Tongue (tissue), 2 donors: ENCODE measurements around the gene YY1. TPM values are rescaled to one million over a fixed set of nuclear protein-coding genes. Genes with fewer than 3 reads are reported as not detected.
"Not testable (repeated sequence)": the region's sequence is repeated elsewhere in the genome, so short reads cannot be mapped to it uniquely, and the experiment has no call there.

ENCODE experiments used
- DNase-seq: peaks from one replicate; pipeline ENCODE4 v3.0.0-alpha.2; 2015
- total RNA-seq: library from RNA; depleted of rRNA; stranded (reverse); fragments of >200 nt; gene quantifications from one replicate; pipeline ENCODE4 v1.2.3, GENCODE V29; 2014

The YY1 gene
- total RNA-seq, 1 donor from 2014 or later = 57.2 TPM

- DNase-seq = not testable (repeated sequence)
Measured at GRCh38 chr14:100296729-100297128, 57.8 kb downstream of the YY1 start.

DNA sequence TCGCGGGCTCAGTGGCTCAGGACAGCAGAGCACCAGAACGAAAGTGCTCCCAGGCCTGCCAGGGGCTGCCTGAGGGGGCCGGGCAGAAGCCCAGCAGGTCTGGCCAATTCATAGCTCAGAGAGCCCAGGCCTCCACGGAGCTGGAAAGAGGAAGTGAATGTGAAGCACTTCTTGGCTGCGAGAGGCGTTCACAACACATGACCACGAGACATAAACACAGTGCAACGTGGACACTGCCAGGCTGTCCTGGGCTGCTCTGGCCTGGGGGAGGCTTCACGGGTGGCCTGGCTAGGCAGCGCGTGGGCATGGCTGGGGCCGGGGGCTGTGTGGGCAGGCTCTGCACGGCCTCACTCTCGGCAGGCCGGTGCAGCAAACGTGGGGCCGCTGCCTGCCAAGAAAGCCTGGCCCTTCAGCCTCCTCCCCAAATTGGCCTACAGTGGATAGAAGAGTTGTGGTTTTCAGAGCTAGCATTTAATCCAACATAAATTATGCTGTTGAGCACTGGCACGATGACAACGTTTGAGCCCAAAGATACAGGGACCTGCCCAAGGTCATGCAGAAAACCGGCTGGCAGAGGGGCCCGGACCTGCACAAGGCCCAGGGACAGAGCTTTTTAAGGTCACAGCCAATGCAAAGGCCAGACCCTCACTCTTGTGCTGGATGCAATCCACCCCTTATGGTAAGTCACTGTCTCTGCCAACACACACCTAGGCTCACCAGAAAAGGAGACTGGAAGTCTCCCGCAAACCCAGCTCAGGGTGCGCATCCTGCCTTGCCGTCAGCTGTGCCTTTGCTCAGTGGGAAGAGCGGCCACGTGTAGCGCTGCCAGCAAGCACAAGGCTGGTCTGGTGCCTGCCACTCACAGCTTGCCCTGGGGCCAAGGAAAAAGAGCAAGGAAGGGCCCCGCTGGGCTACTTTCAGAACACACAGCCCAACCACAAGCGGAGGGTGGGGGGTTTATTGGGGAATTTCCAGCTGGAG lies 58.7 kb downstream of the YY1 start:
- DNase-seq = peak; percentile 78

DNA sequence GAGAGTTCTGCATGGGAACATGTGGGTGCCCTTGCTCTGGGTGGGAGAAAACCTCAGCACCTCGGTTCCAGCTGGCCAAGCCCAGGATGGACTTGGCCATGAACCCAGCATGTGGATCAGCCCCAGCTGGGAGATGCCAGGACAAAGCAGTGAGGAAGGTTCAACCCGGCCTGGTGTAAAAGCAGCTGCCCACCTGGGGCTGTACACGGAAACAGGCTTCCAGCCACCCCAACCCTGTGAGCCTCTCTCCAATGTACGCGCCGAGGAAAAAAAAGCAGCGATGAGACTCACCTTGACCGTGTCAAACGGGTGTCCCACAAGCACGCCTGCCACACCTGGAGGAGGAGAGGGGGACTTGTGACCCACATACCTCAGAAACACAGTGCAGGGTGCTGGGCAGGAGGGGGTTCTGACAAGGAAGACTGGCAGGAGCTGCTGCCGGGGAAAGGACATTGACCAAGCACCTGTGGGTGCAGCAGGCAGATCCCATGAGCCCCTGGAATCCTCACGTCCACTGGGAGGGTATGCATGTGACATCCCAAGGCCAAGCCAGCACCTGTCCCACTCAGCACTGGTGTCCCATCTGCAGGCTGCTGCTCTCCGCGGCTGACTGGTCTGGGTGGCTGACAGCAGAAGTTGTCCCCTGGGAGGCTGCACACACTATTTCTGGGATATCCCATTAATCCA lies 59.8 kb downstream of the YY1 start:
- no peak for DNase-seq

DNA sequence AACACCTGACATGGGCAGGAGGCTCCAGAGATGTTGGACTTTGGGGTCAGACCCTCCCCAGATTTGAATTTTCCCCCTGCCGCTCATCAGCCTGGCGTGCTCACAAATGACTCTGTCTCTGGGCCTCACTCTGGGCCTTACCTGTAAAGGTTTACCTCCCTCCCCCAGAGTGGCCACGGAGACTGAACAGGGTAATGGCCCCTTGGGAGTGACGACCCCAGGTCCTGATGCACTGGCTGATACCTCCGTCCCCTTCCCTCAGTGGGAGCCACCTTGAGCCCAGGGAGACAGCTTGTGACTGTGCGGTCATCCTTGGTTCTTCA lies 60.3 kb downstream of the YY1 start:
- DNase-seq = no peak

GRCh38 chr14:100302616-100303015 lies 63.7 kb downstream of the YY1 start:
- DNase-seq = no peak

- DNase-seq = no peak
Measured at GRCh38 chr14:100303179-100303578, 64.2 kb downstream of the YY1 start.

- DNase-seq = no peak
Measured at GRCh38 chr14:100303925-100304324, 65.0 kb downstream of the YY1 start.

DNA sequence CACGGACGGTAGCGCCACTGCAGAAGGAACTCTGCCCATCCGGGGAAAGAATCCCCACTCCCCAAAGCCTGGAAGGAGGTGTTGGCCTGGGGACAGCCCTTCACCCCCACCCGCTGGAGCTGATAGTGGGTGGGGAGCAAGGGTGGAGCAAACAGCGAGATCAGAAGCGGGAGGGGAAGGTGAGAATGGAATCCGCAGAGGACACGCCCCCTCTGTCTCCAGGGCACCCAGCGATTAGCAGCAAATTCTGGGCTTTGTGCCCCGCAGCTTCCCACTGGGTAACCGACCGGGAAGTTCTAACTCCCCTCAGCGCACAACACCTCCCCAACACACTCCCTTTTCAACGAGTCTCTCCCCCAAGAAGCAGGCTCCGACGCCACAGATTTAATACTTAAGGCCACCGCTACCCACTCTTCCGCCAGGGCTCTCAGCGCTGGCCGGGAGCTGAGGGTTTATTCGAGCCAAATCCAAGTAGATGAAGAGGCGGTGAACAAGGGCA lies 65.9 kb downstream of the YY1 start:
- peak; percentile 51 for DNase-seq

GRCh38 chr14:100305324-100306100 lies 66.6 kb downstream of the YY1 start:
- DNase-seq = no peak

DNA sequence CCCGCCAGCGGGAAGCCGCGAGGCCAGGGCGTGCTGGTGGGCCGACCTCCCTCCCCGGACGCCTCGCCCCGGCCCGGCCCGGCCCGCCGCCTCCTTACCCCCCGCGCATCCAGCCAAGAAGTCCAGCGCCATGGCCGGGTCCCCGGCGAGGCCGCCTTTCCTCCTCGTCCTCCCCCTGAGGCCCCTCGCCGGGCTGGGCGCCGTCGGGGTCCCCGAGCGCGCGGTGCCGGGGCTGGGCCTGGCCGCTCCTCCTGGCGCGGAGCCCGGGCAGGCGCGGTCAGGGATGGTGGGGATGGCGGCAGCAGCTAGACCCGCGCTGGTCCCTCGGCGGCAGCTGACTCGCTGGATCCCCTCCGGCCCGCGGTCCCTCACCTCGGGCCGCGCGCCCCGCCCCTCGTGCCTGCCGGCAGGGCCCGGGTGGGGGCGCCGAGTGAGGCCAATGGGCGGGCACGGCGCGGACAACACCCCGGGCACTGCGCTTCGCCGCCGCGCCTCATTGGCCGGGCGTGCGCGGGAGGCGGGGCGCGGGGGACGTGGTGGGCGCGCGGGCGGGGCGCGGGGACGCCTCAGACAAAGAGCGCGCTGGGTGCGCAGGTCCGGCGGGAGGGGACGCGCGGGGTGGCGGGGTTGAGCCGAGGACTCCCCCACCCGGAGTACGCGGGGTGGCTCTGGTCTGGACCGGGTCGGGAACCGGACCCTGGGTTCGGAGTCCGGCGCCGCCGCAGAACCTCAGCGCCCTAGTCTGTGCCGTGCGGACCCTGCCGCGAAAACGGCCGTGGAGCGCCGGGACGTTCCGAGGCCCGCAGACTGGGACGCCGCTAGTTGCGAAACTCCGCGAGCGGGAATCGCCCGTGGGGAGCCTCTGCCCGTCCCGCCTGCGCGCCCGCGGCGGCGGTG lies 67.4 kb downstream of the YY1 start, which contains the start of gene SLC25A29:
TSS of gene SLC25A29 (minus strand) at position 344 of the 897 bp plus-strand sequence. CDS start at position 132, 212 bp downstream.
- peak; percentile 95 for DNase-seq

DNA sequence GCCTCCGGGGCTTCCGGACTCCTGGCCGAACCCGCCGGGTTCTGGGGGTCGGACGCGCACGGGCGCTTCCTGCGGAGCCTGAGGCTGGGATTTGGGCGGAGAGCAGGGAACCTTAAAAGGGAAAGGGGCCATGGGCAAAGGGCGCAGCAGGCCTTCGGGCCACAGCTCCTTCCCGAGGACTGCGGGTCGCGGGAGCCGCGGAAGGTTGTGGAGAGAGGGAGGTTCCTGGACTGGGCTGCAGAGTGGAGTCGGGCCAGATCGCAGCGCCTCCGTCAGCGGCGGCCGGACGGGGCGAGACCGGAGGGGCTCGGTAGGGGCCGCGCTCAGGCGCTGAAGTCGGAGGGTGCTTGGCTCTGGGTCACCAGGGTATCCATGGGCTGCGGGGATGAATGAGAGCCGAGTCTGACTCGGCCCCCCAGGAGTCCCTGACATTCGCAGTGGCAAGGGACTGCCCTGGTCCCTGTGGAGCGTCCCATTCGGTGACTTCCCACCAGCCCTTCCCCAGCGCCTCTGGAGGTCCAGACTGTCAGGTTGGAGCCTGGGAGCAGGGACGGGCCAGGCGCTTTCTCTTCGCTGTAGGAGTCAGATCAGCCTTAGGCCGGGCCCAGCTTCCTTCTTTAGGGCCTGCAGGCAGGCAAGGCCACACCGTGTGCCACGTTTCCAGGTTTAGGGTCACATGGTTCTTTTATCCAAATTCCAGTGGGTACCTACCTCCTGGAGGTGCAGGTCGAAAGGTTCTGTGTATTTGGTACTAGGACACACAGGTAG lies 68.2 kb downstream of the YY1 start:
- peak; percentile 34 for DNase-seq

DNA sequence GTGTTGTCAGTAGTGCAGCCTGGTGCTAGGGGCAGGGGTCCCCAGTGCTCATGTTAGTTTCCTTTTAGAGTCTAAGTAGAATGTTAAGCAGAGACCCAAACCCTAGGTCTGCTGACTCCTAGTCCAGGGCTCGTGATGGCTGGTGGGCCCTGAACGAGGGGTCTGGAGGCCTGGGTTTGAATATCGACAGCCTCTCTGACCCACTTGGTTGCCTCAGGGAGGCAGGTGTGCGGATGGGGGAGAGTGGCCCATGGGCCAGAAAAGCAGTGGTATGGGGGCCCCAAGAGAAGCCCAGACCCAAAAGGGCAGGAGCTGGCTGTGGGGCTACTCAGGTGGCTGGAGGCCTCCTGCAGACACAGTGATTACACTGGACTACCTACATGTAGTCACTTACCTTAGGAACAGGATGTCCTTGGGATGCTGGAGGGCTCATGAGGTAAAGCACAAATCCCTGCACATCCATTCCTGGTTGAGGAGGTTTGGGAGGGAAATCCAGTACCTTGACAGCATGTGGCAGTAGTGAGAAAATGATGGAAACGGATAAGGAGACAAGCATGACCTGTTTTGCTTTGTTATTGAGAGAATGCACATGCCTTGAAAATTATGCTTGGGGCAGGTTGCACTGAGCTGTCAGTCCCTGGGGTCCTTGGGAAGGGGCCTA lies 69.0 kb downstream of the YY1 start:
- DNase-seq = no peak

DNA sequence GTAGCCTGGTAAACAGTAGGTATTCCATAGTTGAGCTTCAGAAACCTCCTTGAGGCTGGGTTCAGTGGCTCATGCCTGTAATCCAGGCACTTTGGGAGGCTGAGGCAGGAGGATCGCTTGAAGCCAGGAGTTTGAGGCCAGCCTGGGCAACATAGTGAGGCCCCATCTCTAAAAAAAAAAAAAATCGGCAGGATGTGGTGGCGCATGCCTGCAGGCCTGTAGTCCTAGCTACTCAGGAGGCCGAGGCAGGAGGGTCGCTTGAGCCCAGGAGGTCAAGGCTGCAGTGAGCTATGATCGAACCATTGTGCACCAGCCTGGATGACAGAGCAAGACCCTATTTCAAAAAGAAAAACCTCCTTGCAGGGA lies 69.5 kb downstream of the YY1 start:
- not testable (repeated sequence) for DNase-seq

DNA sequence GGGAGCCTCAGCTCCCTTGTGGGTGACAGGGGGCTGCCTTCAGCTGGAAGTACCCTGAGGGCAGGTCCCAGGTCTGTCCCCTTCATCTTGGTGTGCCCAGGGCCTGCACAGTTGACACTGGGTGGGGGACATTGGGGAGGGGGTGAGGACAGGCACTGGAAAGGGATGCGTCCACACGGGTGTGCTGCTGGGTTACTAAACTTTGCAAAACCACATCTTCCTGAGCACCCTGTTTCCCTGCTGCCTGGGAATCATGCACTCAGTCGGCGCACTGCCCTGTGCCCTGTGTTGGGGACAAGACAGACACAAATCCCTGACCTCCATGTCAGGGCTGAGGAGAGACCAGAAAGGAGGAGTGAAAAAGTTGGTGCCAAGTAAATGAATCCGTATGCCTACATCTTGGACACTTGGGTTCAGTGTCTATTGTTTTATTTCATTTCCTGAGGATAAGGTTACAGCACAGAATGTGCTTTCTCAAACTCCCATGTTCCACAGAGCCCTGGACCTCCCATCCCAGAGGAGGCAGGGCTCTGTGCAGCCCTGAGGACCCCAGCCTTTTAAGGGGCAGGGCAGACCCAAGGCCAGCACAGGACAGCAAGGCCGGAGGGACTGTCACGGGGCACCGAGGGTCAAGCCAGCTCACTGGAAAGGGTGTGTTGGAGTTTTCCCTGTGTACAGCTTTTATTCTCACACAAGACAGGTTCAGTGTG lies 70.2 kb downstream of the YY1 start:
- DNase-seq = no peak

DNA sequence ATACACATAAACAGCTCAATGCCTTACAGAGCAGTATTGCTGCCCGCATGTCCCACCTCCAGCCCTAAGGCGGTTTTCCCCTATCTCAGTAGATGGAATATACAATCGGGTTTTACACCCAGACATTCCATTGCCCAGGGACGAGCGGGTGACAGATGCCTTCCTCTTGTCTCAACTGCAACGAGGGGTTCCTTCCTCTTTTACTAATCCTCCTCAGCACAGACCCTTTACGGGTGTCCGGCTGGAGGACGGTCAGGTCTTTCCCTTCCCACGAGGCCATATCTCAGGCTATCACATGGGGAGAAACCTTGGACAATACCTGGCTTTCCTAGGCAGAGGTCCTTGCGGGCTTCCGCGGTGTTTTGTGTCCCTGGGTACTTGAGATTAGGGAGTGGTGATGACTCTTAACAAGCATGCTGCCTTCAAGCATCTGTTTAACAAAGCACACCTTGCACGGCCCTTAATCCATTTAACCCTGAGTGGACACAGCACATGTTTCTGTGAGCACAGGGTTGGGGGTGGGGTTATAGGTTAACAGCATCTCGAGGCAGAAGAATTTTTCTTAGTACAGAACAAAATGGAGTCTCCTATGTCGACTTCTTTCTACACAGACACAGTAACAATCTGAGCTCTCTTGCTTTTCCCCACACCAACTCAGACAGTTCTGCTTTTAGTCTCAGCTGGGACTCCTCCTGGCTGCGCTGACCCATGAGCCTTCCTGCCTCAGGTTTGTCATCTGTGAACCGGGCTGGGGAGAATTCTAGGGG lies 73.3 kb downstream of the YY1 start:
- DNase-seq = not testable (repeated sequence)

DNA sequence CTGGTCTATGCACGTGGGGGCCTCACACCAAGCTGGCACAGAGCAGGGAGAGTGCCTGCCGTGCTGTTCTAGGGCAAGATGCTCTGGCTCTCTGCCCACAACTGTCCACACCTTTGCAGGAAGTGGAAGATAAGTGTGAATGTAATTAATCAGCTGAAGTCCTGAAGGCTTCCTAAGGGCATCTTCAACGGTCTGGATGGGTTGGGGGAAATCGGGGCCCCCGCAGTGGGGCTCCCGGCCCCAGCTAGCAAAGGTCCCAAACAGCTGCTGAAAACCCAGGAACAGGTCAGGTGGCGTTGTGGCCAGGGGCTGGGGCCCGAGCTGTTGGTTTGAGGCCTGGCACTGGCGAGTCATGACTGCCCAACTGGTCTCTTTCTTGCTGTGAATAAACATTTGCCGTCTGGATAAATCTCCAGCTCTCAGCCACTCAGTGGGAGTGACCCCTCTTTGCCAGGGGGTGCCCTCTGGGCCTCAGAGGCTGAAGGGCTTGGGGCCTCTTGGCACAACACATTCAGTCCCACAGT lies 74.0 kb downstream of the YY1 start:
- DNase-seq = no peak

- DNase-seq = peak; percentile 69
Measured at GRCh38 chr14:100313464-100314230, 74.7 kb downstream of the YY1 start.
